HEK293 (cell line): Measurements from ENCODE around the gene FOXO6.

Experiments
- CTCF ChIA-PET: fragments of 350-600 bp; formaldehyde crosslinking; extraction: SDS; loops from one replicate; lab custom pipeline; 2021; ENCODE audit warnings: antibody characterized with exemption; lab: Yijun Ruan, JAX
- POLR2A ChIA-PET: fragments of 300-600 bp; formaldehyde crosslinking; extraction: SDS; loops from one replicate; lab custom pipeline; 2020; ENCODE audit warnings: antibody characterized with exemption, inconsistent platforms; lab: Yijun Ruan, JAX
- H3K27ac ChIP-seq: fragments of 200-500 bp; sonication (Bioruptor generic); 2 replicates; pipeline ENCODE4 v1.5.1; 2014; ENCODE audit warnings: low read depth, low read length, control low read depth, inconsistent platforms; ENCODE audit errors: extremely low read depth
- H3K36me3 ChIP-seq, 2 experiments: fragments of 200-500 bp in 1 of 2; sonication (Bioruptor generic) in 1 of 2; 1 replicate in 1 of 2; 2 replicates in 1 of 2; pipeline ENCODE4 v1.5.1; 2014 to 2017; ENCODE audit warnings: inconsistent platforms in 2 of 2, low read length in 2 of 2; ENCODE audit not compliant: control insufficient read depth in 2 of 2, insufficient read depth in 1 of 2
- H3K4me1 ChIP-seq: fragments of 200-500 bp; sonication (Bioruptor generic); 2 replicates; pipeline ENCODE4 v1.5.1; 2014; ENCODE audit warnings: mild to moderate bottlenecking, low read length, inconsistent platforms; ENCODE audit not compliant: control insufficient read depth, insufficient read depth
- H3K4me3 ChIP-seq: 2 replicates; pipeline ENCODE4 v1.5.1; 2011; ENCODE audit warnings: low read depth, mild to moderate bottlenecking, control low read depth, low read length, moderate library complexity
- H3K9me3 ChIP-seq: fragments of 200-500 bp; sonication (Bioruptor generic); 2 replicates; pipeline ENCODE4 v1.5.1; 2014; ENCODE audit warnings: low read depth, low read length, inconsistent platforms; ENCODE audit not compliant: control insufficient read depth, insufficient read depth
- EGR2 ChIP-seq: fragments of 450-650 bp; formaldehyde crosslinking; IDR thresholded peaks from 2 replicates; pipeline ENCODE4 v1.5.1; 2016; ENCODE audit warnings: low read depth, missing biosample characterization, missing genetic modification characterization
- GLIS1 ChIP-seq: fragments of 450-650 bp; formaldehyde crosslinking; IDR thresholded peaks from 2 replicates; pipeline ENCODE4 v1.5.1; 2016; ENCODE audit warnings: missing biosample characterization, missing genetic modification characterization
- KLF1 ChIP-seq: fragments of 450-650 bp; formaldehyde crosslinking; IDR thresholded peaks from 2 replicates; pipeline ENCODE4 v1.5.1; 2016; ENCODE audit warnings: missing biosample characterization, missing genetic modification characterization
- PRDM6 ChIP-seq: fragments of 450-650 bp; formaldehyde crosslinking; IDR thresholded peaks from 2 replicates; pipeline ENCODE4 v1.5.1; 2017; ENCODE audit warnings: missing biosample characterization, missing genetic modification characterization
- REPIN1 ChIP-seq: fragments of 450-650 bp; formaldehyde crosslinking; IDR thresholded peaks from 2 replicates; pipeline ENCODE4 v1.5.1; 2017; ENCODE audit warnings: missing biosample characterization, missing genetic modification characterization, low read depth
- SCRT1 ChIP-seq: fragments of 450-650 bp; formaldehyde crosslinking; IDR thresholded peaks from 2 replicates; pipeline ENCODE4 v1.5.1; 2016; ENCODE audit warnings: missing biosample characterization, missing genetic modification characterization, borderline replicate concordance
- ZBTB20 ChIP-seq: fragments of 450-650 bp; formaldehyde crosslinking; IDR thresholded peaks from 2 replicates; pipeline ENCODE4 v1.5.1; 2016; ENCODE audit warnings: missing biosample characterization, missing genetic modification characterization
- ZEB2 ChIP-seq: fragments of 450-650 bp; formaldehyde crosslinking; IDR thresholded peaks from 2 replicates; pipeline ENCODE4 v1.5.1; 2016; ENCODE audit warnings: missing biosample characterization, missing genetic modification characterization
- ZIC2 ChIP-seq: fragments of 450-650 bp; formaldehyde crosslinking; IDR thresholded peaks from 2 replicates; pipeline ENCODE4 v1.5.1; 2016; ENCODE audit warnings: missing biosample characterization, missing genetic modification characterization
- ZNF140 ChIP-seq: fragments of 450-650 bp; formaldehyde crosslinking; IDR thresholded peaks from 2 replicates; pipeline ENCODE4 v1.5.1; 2016; ENCODE audit warnings: missing biosample characterization, missing genetic modification characterization
- ZNF16 ChIP-seq: fragments of 450-650 bp; formaldehyde crosslinking; IDR thresholded peaks from 2 replicates; pipeline ENCODE4 v1.5.1; 2016; ENCODE audit warnings: low read depth, missing biosample characterization, missing genetic modification characterization
- ZNF175 ChIP-seq: fragments of 450-650 bp; formaldehyde crosslinking; IDR thresholded peaks from 2 replicates; pipeline ENCODE4 v1.5.1; 2016; ENCODE audit warnings: missing biosample characterization, missing genetic modification characterization
- ZNF248 ChIP-seq: fragments of 450-650 bp; formaldehyde crosslinking; IDR thresholded peaks from 2 replicates; pipeline ENCODE4 v1.5.1; 2017; ENCODE audit warnings: missing biosample characterization, missing genetic modification characterization
- ZNF266 ChIP-seq: fragments of 450-650 bp; formaldehyde crosslinking; IDR thresholded peaks from 2 replicates; pipeline ENCODE4 v1.5.1; 2016; ENCODE audit warnings: missing biosample characterization, missing genetic modification characterization, low read depth
- ZNF302 ChIP-seq: fragments of 450-650 bp; formaldehyde crosslinking; IDR thresholded peaks from 2 replicates; pipeline ENCODE4 v1.5.1; 2016; ENCODE audit warnings: missing biosample characterization, missing genetic modification characterization, low read depth
- ZNF549 ChIP-seq: fragments of 450-650 bp; IDR thresholded peaks from 2 replicates; pipeline ENCODE4 v1.5.1; 2018; ENCODE audit warnings: missing biosample characterization, missing genetic modification characterization, mild to moderate bottlenecking, inconsistent platforms, moderate library complexity
- ZNF555 ChIP-seq: fragments of 450-650 bp; formaldehyde crosslinking; conservative IDR thresholded peaks from 2 replicates; pipeline ENCODE4 v1.5.1; 2017; ENCODE audit warnings: missing biosample characterization, mild to moderate bottlenecking, missing genetic modification characterization, inconsistent platforms
- ZNF571 ChIP-seq: fragments of 450-650 bp; formaldehyde crosslinking; IDR thresholded peaks from 2 replicates; pipeline ENCODE4 v1.5.0; 2017; ENCODE audit warnings: missing biosample characterization, missing genetic modification characterization
- ZNF585B ChIP-seq: fragments of 450-650 bp; formaldehyde crosslinking; IDR thresholded peaks from 2 replicates; pipeline ENCODE4 v1.5.1; 2016; ENCODE audit warnings: missing biosample characterization, missing genetic modification characterization
- ZNF701 ChIP-seq: fragments of 450-650 bp; formaldehyde crosslinking; IDR thresholded peaks from 2 replicates; pipeline ENCODE4 v1.5.1; 2016; ENCODE audit warnings: missing biosample characterization, missing genetic modification characterization
- ZNF777 ChIP-seq: fragments of 450-650 bp; formaldehyde crosslinking; IDR thresholded peaks from 2 replicates; pipeline ENCODE4 v1.5.1; 2017; ENCODE audit warnings: missing biosample characterization, missing genetic modification characterization, borderline replicate concordance
- ZNF843 ChIP-seq: fragments of 450-650 bp; formaldehyde crosslinking; IDR thresholded peaks from 2 replicates; pipeline ENCODE4 v1.5.1; 2016; ENCODE audit warnings: missing biosample characterization, missing genetic modification characterization
- TF ChIP-seq, protein P1 (sequence below): fragments of 450-650 bp; formaldehyde crosslinking; IDR thresholded peaks from 2 replicates; pipeline ENCODE4 v1.5.1; 2016; ENCODE audit warnings: missing biosample characterization, missing genetic modification characterization
- TF ChIP-seq, protein P2 (sequence below): fragments of 450-650 bp; formaldehyde crosslinking; IDR thresholded peaks from 2 replicates; pipeline ENCODE4 v1.5.1; 2016; ENCODE audit warnings: missing biosample characterization, missing genetic modification characterization

FOXO6 gene

GRCh38 chr1:41368366-41368765 is 7.1 kb downstream of the FOXO6 start:
- peaks cover 21% of the 10 kb centered on the region for H3K4me1 ChIP-seq
- CTCF ChIA-PET, result no interaction called here

GRCh38 chr1:41368801-41369200 is 7.6 kb downstream of the FOXO6 start:
- H3K27ac ChIP-seq, result no peak overlapping the region

More at GRCh38 chr1:41368366-41368765, 7.1 kb downstream of the FOXO6 start:
- no peak overlapping the region for H3K27ac ChIP-seq
- TF ChIP-seq ZNF266 (tag by site-specific recombination) (no peak), ZNF701 (tag by site-specific recombination) (no peak), ZBTB20 (tag by site-specific recombination) (no peak)
- no peaks in the 10 kb centered on the region for H3K9me3 ChIP-seq
- POLR2A ChIA-PET, result no interaction called here
- H3K36me3 ChIP-seq, result no peaks in the 10 kb centered on the region
- H3K4me3 ChIP-seq, result no peak overlapping the region

DNA sequence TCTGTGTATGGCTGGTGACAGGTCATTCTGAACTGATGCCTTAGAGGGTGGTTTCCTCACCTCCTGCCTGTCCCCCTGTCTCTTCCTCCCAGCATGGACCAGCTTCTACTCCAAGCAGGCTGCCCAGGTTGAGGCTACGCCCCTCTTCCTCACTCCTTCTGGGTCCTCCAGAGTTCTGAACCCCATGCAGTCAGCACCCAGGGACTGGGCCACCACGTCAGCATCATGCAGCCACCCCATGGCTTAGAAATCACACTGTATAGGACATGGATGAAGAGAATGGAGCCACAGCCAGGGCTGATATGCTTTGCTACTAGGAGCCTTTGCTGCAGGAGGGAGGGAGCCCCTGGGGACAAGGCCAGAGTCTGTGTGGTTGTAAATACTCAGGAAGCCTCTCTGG is 8.3 kb downstream of the FOXO6 start:
- no peaks in the 10 kb centered on the region for H3K9me3 ChIP-seq
- H3K4me1 ChIP-seq, result peaks cover 21% of the 10 kb centered on the region
- H3K27ac ChIP-seq, result no peak overlapping the region
- no peaks in the 10 kb centered on the region for H3K36me3 ChIP-seq
- CTCF ChIA-PET, result interaction anchor here (0.9 to 2.1 kb wide), 2 partner anchors 49 to 63 kb away, joined by 3 to 8 read pairs; no protein-coding TSS in a partner anchor
- TF ChIP-seq ZNF843 (tag by site-specific recombination) (no peak), ZIC2 (tag by site-specific recombination) (peak; percentile 58)
- POLR2A ChIA-PET, result interaction anchor here (2.7 kb wide), 1 partner anchor 8 kb away, joined by 17 read pairs; the partner anchor contains the start of gene FOXO6
- H3K4me3 ChIP-seq, result no peak overlapping the region

More at GRCh38 chr1:41368801-41369200, 7.6 kb downstream of the FOXO6 start:
- no peak overlapping the region for H3K4me3 ChIP-seq
- H3K4me1 ChIP-seq, result peaks cover 21% of the 10 kb centered on the region
- TF ChIP-seq ZNF16 (tag by site-specific recombination) (0 out of 2 replicates have a peak, but pooled peaks have one; percentile 17), ZNF302 (tag by site-specific recombination) (no peak), ZEB2 (tag by site-specific recombination) (no peak), EGR2 (0 out of 2 replicates have a peak, but pooled peaks have one; percentile 12)
- H3K9me3 ChIP-seq, result no peaks in the 10 kb centered on the region
- ChIA-PET CTCF (interaction anchor here (2.1 kb wide), 1 partner anchor 49 kb away, joined by 8 read pairs; no protein-coding TSS in a partner anchor), POLR2A (no interaction called here)
- H3K36me3 ChIP-seq, result no peaks in the 10 kb centered on the region

- CTCF ChIA-PET, result interaction anchor here (0.8 to 2.1 kb wide), 3 partner anchors 48 to 63 kb away, joined by 3 to 8 read pairs (median 3); no protein-coding TSS in a partner anchor
- TF ChIP-seq REPIN1 (tag by site-specific recombination), result no peak
- TF ChIP-seq ZNF140 (tag by site-specific recombination), result no peak
- TF ChIP-seq ZNF549 (tag by site-specific recombination), result no peak
- TF ChIP-seq ZNF175, result no peak
- no peak for TF ChIP-seq ZNF555 (tag by site-specific recombination)
- TF ChIP-seq ZNF585B, result no peak
- TF ChIP-seq ZNF777 (tag by site-specific recombination), result no peak
- TF ChIP-seq ZNF571 (tag by site-specific recombination), result no peak
- TF ChIP-seq, protein P1, sequence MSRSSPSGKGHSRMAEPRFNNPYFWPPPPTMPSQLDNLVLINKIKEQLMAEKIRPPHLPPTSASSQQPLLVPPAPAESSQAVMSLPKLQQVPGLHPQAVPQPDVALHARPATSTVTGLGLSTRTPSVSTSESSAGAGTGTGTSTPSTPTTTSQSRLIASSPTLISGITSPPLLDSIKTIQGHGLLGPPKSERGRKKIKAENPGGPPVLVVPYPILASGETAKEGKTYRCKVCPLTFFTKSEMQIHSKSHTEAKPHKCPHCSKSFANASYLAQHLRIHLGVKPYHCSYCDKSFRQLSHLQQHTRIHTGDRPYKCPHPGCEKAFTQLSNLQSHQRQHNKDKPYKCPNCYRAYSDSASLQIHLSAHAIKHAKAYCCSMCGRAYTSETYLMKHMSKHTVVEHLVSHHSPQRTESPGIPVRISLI, result no peak
- TF ChIP-seq ZNF16 (tag by site-specific recombination), result no peak
- no peak for TF ChIP-seq SCRT1 (tag by site-specific recombination)
- no peak for TF ChIP-seq PRDM6 (tag by site-specific recombination)
- no peak for TF ChIP-seq GLIS1 (tag by site-specific recombination)
- no peak for TF ChIP-seq ZNF248 (tag by site-specific recombination)
- no peak for TF ChIP-seq ZNF843 (tag by site-specific recombination)
- TF ChIP-seq KLF1 (tag by site-specific recombination), result no peak
- TF ChIP-seq, protein P2, sequence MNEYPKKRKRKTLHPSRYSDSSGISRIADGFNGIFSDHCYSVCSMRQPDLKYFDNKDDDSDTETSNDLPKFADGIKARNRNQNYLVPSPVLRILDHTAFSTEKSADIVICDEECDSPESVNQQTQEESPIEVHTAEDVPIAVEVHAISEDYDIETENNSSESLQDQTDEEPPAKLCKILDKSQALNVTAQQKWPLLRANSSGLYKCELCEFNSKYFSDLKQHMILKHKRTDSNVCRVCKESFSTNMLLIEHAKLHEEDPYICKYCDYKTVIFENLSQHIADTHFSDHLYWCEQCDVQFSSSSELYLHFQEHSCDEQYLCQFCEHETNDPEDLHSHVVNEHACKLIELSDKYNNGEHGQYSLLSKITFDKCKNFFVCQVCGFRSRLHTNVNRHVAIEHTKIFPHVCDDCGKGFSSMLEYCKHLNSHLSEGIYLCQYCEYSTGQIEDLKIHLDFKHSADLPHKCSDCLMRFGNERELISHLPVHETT (tag by site-specific recombination), result no peak
Measured at GRCh38 chr1:41370225-41370624, 9.0 kb downstream of the FOXO6 start.

More at GRCh38 chr1:41370225-41370624, 9.0 kb downstream of the FOXO6 start:
- H3K4me1 ChIP-seq, result peaks cover 21% of the 10 kb centered on the region
- H3K9me3 ChIP-seq, result no peaks in the 10 kb centered on the region
- 0 out of 2 replicates have a peak overlapping the region, but pooled peaks have one; percentile 0 for H3K27ac ChIP-seq
- no peak overlapping the region for H3K4me3 ChIP-seq
- POLR2A ChIA-PET, result interaction anchor here (0.7 to 2.7 kb wide), 2 partner anchors 9 to 25 kb away, joined by 3 to 17 read pairs; partner anchors contain the start of gene FOXO6
- no peaks in the 10 kb centered on the region for H3K36me3 ChIP-seq
